Nephron progenitor cell (in vitro differentiated cells): Measurements from ENCODE around the gene STARD7.

Source experiments
- DNase-seq: peaks from one replicate; pipeline ENCODE4 v3.0.0; 2021
- H3K27ac Mint-ChIP-seq: 2 replicates; pipeline ENCODE4 v1.8.0; 2021; ENCODE audit warnings: mild to moderate bottlenecking, moderate library complexity, mixed read lengths
- H3K27me3 Mint-ChIP-seq: 2 replicates; pipeline ENCODE4 v1.8.0; 2021; ENCODE audit warnings: mild to moderate bottlenecking, low read depth, mixed read lengths; ENCODE audit not compliant: poor library complexity
- H3K36me3 Mint-ChIP-seq: 2 replicates; pipeline ENCODE4 v1.8.0; 2021; ENCODE audit warnings: low read depth, mixed read lengths
- H3K4me1 Mint-ChIP-seq: 2 replicates; pipeline ENCODE4 v1.8.0; 2021; ENCODE audit warnings: mixed read lengths
- H3K4me3 Mint-ChIP-seq: 2 replicates; pipeline ENCODE4 v1.8.0; 2021; ENCODE audit warnings: mild to moderate bottlenecking, moderate library complexity, mixed read lengths
- H3K9me3 Mint-ChIP-seq: 2 replicates; pipeline ENCODE4 v1.8.0; 2021; ENCODE audit warnings: mild to moderate bottlenecking, moderate library complexity, mixed read lengths
- TF ChIP-seq, protein P1 (sequence below): fragments of 200-600 bp; sonication (generic); IDR thresholded peaks from 2 replicates; pipeline ENCODE4 v1.5.0; 2021; ENCODE audit warnings: antibody characterized with exemption

Gene STARD7

DNA sequence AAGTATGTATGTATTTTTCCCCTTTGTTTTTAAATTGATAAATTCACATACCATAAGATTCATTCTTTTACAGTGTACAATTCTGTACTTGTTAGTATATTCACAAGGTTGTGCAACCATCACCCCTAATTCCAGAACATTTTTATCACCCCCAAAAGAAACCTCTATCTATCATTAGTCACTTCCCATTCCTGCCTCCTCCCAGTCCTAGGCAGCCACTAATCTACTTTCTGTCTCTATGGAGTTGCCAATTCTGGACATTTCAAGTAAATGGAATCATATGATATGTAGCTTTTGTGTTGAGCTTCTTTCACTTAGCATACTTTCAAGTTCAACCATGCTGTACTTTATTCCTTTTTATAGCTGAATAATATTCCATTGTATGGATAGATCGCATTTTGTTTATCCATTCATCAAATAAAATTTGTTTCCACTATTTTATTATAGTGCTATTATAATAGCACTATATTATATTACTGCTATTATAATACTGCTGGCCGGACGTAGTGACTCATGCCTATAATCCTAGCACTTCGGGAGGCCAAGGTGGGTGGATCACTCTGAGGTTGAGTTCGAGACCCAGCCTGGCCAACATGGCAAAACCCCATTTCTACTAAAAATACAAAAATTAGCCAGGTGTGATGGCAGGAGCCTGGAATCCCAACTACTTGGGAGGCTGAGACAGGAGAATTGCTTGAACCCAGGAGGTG, 10.9 kb downstream of the STARD7 start:
- no peaks in the 10 kb centered on the region for H3K4me1 Mint-ChIP-seq
- peaks cover 3% of the 10 kb centered on the region for H3K9me3 Mint-ChIP-seq

DNA sequence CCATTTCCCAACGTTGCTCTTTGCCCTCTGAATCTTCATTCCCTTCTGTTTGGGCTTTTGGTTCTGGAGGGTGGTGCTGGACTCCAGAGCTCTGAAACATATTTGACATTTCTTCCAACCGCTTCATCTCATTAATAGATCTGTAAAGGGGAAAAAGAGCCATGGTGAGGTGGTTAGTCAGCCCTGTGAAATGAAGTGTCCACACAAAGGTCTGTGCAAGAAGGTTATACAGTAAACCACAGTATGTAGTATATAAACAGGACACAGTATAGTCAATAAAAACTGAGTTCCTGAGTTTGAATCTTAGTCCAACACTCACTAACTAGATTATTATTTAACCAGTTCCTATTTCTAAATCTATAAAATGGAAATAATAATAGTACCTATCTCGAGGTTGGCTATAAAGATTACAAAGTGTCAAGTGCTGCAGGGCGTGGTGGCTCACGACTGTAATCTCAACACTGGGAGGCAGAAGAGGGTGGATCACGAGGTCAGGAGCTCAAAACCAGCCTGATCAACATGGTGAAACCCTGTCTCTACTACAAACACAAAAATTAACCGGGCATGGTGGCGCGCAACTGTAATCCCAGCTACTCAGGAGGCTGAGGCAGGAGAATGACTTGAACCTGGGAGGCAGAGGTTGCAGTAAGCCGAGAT, 13.1 kb downstream of the STARD7 start:
- TF ChIP-seq, protein P1, sequence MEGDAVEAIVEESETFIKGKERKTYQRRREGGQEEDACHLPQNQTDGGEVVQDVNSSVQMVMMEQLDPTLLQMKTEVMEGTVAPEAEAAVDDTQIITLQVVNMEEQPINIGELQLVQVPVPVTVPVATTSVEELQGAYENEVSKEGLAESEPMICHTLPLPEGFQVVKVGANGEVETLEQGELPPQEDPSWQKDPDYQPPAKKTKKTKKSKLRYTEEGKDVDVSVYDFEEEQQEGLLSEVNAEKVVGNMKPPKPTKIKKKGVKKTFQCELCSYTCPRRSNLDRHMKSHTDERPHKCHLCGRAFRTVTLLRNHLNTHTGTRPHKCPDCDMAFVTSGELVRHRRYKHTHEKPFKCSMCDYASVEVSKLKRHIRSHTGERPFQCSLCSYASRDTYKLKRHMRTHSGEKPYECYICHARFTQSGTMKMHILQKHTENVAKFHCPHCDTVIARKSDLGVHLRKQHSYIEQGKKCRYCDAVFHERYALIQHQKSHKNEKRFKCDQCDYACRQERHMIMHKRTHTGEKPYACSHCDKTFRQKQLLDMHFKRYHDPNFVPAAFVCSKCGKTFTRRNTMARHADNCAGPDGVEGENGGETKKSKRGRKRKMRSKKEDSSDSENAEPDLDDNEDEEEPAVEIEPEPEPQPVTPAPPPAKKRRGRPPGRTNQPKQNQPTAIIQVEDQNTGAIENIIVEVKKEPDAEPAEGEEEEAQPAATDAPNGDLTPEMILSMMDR, result no peak
- Mint-ChIP-seq H3K27ac (no peak overlapping the region), H3K4me3 (no peak overlapping the region), H3K27me3 (no peaks in the 10 kb centered on the region), H3K4me1 (no peaks in the 10 kb centered on the region), H3K36me3 (peaks cover 67% of the 10 kb centered on the region), H3K9me3 (peaks cover 3% of the 10 kb centered on the region)
- DNase-seq, result no peak

More for the DNA sequence above, 10.9 kb downstream of the STARD7 start:
- TF ChIP-seq, protein P1, result no peak
- Mint-ChIP-seq H3K27ac (no peak overlapping the region), H3K4me3 (no peak overlapping the region), H3K27me3 (no peaks in the 10 kb centered on the region), H3K36me3 (peaks cover 54% of the 10 kb centered on the region)
- DNase-seq, result no peak

DNA sequence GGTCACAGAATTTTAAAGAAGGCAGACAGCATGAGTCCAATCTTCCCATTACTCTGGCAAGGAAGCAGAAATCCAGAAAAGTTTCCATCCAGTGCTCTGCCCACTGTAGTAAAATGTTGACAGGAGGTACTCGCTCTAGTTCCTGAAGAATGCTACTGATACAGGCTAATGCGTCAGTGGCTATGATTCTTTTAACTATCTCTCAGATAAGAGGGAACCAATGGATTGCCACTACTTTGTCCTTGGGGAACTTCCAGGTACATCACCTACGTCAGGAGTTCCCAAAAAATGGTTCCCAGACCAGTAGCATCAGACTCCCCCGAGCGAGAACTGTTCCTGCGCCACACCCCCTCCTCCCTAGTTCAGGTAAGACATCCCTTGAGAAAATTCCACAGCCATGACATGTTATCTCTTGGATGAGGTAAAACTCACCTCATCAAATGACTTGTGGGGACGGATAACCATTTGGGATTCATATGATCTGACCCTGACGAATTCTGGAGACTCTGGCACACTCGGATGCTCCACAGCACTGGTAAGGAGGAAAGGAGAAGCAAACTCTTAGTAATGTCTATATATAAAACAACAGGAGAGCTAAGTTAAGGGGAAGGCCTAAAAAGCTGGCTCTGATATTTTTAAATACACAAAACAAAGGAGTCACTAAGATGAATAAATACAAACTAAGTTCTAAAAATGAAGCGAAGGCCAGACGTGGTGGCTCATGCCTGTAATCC, 16.5 kb downstream of the STARD7 start:
- Mint-ChIP-seq H3K27ac (no peak overlapping the region), H3K27me3 (no peaks in the 10 kb centered on the region), H3K9me3 (no peaks in the 10 kb centered on the region), H3K36me3 (peaks cover 56% of the 10 kb centered on the region), H3K4me1 (no peaks in the 10 kb centered on the region), H3K4me3 (no peak overlapping the region)
- TF ChIP-seq, protein P1, result no peak
- DNase-seq, result no peak

DNA sequence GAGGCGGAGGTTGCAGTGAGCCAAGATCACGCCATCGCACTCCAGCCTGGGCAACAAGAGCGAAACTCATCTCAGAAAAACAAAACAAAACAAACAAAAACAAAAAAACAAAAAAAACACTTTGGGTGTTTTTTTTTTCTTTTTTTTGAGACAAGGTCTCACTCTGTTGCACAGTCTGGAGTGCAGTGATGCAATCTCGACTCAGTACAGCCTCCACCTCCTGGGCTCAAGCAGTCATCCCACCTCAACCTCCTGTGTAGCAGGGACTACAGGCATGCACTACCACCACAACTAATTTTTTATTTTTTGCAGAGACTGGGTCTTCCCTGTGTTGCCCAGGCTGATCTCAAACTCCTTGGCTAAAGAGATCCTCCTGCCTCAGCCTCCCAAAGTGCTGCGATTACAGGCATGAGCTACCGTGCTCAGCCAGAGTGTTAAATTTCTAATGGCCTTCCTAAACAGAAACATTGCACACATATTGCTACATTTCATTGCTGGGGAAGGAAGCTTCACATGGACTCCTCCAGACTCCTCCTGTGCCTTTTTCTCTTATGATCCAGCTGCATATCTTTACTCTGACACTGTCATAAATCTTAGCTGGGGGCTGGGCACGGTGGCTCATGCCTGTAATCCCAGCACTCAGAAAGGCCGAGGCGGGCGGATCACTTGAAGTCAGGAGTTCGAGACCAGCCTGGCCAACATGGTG, 19.7 kb downstream of the STARD7 start:
- Mint-ChIP-seq H3K4me3 (no peak overlapping the region), H3K4me1 (no peaks in the 10 kb centered on the region), H3K9me3 (no peaks in the 10 kb centered on the region), H3K27ac (no peak overlapping the region), H3K36me3 (peaks cover 68% of the 10 kb centered on the region), H3K27me3 (no peaks in the 10 kb centered on the region)
- no peak for DNase-seq
- TF ChIP-seq, protein P1, result no peak

DNA sequence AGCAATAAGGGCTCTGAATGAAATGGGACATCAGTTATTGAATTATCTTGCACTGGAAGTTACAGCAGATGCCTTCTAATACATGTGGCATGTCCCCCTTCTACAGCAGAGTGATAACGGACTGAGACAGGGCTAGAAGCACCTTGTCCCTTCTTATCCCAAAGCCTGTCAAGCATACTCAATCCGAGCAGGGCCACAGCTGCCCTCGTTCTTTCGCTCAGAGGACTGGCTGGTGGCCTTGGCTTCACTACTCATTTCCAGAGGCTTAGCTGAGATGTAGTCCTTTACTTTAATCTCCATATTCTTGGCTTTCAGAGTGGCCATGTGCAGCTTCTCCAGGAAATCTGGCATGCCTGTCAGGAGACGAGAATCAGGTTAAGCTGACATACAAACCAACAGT, 22.1 kb downstream of the STARD7 start:
- no peak overlapping the region for H3K4me3 Mint-ChIP-seq
- TF ChIP-seq, protein P1, result no peak
- no peaks in the 10 kb centered on the region for H3K4me1 Mint-ChIP-seq
- H3K36me3 Mint-ChIP-seq, result peaks cover 56% of the 10 kb centered on the region
- H3K27ac Mint-ChIP-seq, result no peak overlapping the region
- H3K27me3 Mint-ChIP-seq, result no peaks in the 10 kb centered on the region
- no peaks in the 10 kb centered on the region for H3K9me3 Mint-ChIP-seq
- DNase-seq, result no peak
